ENCODE data around the gene FBXO41. TPM values are rescaled to one million over a fixed set of nuclear protein-coding genes. Genes with fewer than 3 reads are reported as not detected.

The FBXO41 gene
- total RNA-seq, 4 donors from 2014 or later, result 1.7 to 6.0 (median 4.2) TPM

GRCh38 chr2:73293534-73294171, 9.4 kb upstream of the FBXO41 start, which contains the start of gene EGR4:
Gene EGR4, minus strand, starts transcription at chr2:73293548. Its CDS starts 231 bp downstream, at chr2:73293317.
- no peaks in the 10 kb centered on the region for H3K9me3 ChIP-seq
- peak within 1 kb of the TSS; percentile 48 to 56 (median 50) for H3K4me3 ChIP-seq
- TF ChIP-seq CTCF (IDR thresholded peaks at IDR 0.05), result no peak
- TF ChIP-seq POLR2AphosphoS5 (IDR thresholded peaks at IDR 0.05), result no peak
- no peak for TF ChIP-seq EP300 (IDR thresholded peaks at IDR 0.05)
- no peak for TF ChIP-seq POLR2A (IDR thresholded peaks at IDR 0.05; ENCODE audit: low read depth)
- 2% methylated on average over 28 of the region's 45 CpGs for WGBS
- peaks cover 17 to 32% (median 27%) of the 10 kb centered on the region in 4 donors for H3K4me1 ChIP-seq
- no peaks in the 10 kb centered on the region for H3K36me3 ChIP-seq
- intact Hi-C loops (cut with DNase I), result no loop called here
- H3K27ac ChIP-seq (replicated peaks in 1 of 4), result no peak within 1 kb of the TSS
- peaks cover 6 to 92% (median 54%) of the 10 kb centered on the region in 4 donors for H3K27me3 ChIP-seq
- DNase-seq (ENCODE audit: extremely low spot score), result no peak

GRCh38 chr2:73292906-73293533, 8.7 kb upstream of the FBXO41 start:
- whole genome bisulfite sequencing, result 6% methylated on average over 16 of the region's 64 CpGs
- H3K27me3 ChIP-seq, result peaks cover 6 to 99% (median 54%) of the 10 kb centered on the region in 4 donors

GRCh38 chr2:73292316-73292905, 8.1 kb upstream of the FBXO41 start:
- Histone ChIP-seq H3K27me3 (peaks cover 6 to 99% (median 53%) of the 10 kb centered on the region in 4 donors), H3K4me3 (no peak overlapping the region), H3K9me3 (no peaks in the 10 kb centered on the region), H3K4me1 (peaks cover 17 to 32% (median 27%) of the 10 kb centered on the region in 4 donors), H3K27ac (replicated peaks in 1 of 4) (no peak overlapping the region), H3K36me3 (no peaks in the 10 kb centered on the region)
- intact Hi-C loops (cut with DNase I), result no loop called here
- WGBS, result 2% methylated on average over 23 of the region's 38 CpGs
- DNase-seq (ENCODE audit: extremely low spot score), result no peak
- no peak for TF ChIP-seq POLR2A (IDR thresholded peaks at IDR 0.05; ENCODE audit: low read depth)
- TF ChIP-seq POLR2AphosphoS5 (IDR thresholded peaks at IDR 0.05), result no peak

More at GRCh38 chr2:73292906-73293533, 8.7 kb upstream of the FBXO41 start:
- H3K4me1 ChIP-seq, result peaks cover 17 to 32% (median 27%) of the 10 kb centered on the region in 4 donors
- intact Hi-C loops (cut with DNase I), result no loop called here
- H3K27ac ChIP-seq (replicated peaks in 1 of 4), result no peak overlapping the region
- TF ChIP-seq EP300 (IDR thresholded peaks at IDR 0.05) (no peak), CTCF (IDR thresholded peaks at IDR 0.05) (no peak), POLR2AphosphoS5 (IDR thresholded peaks at IDR 0.05) (no peak), POLR2A (IDR thresholded peaks at IDR 0.05; ENCODE audit: low read depth) (no peak)
- no peaks in the 10 kb centered on the region for H3K36me3 ChIP-seq
- peak overlapping the region; percentile 48 to 56 (median 50) for H3K4me3 ChIP-seq
- H3K9me3 ChIP-seq, result no peaks in the 10 kb centered on the region
- no peak for DNase-seq (ENCODE audit: extremely low spot score)

- intact Hi-C loops (cut with DNase I), result no loop called here
- H3K27ac ChIP-seq (replicated peaks in 1 of 4), result no peak overlapping the region
- peaks cover 17 to 32% (median 27%) of the 10 kb centered on the region in 4 donors for H3K4me1 ChIP-seq
- TF ChIP-seq CTCF (IDR thresholded peaks at IDR 0.05) (no peak), POLR2AphosphoS5 (IDR thresholded peaks at IDR 0.05) (no peak)
- peaks cover 6 to 99% (median 51%) of the 10 kb centered on the region in 4 donors for H3K27me3 ChIP-seq
- 2% methylated on average over 44 of the region's 82 CpGs for WGBS
- no peaks in the 10 kb centered on the region for H3K36me3 ChIP-seq
- peak overlapping the region; percentile 17 to 41 (median 31) for H3K4me3 ChIP-seq
- H3K9me3 ChIP-seq, result no peaks in the 10 kb centered on the region
- no peak for DNase-seq (ENCODE audit: extremely low spot score)
These were observed 7.4 kb upstream of the FBXO41 start for GRCh38 chr2:73291461-73292315.
